ENCODE data around the gene RANBP3L.

DNA sequence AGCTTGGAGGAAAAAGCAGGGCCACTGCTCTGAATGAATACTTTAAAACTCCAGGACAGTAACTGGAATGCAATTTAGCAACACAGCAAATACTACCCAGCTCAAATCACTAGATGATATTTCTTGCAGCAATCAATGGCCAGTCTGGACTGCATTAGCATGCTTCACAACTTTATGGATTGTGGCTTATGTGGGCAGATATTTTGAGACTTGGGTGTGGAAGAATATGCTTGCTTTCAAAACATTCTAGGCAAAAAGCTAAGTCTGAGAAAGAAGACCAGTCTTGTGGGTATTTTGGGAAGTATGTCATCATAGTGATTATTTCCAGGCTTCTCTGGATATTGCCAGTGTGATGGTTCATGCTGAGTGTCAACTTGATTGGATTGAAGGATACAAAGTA is 3.1 kb downstream of the RANBP3L start:
- TF ChIP-seq POLR2A (IDR thresholded peaks at IDR 0.05; ENCODE audit: low read depth) (no peak), POLR2AphosphoS5 (IDR thresholded peaks at IDR 0.05) (no peak)
- TF ChIP-seq, protein P1, sequence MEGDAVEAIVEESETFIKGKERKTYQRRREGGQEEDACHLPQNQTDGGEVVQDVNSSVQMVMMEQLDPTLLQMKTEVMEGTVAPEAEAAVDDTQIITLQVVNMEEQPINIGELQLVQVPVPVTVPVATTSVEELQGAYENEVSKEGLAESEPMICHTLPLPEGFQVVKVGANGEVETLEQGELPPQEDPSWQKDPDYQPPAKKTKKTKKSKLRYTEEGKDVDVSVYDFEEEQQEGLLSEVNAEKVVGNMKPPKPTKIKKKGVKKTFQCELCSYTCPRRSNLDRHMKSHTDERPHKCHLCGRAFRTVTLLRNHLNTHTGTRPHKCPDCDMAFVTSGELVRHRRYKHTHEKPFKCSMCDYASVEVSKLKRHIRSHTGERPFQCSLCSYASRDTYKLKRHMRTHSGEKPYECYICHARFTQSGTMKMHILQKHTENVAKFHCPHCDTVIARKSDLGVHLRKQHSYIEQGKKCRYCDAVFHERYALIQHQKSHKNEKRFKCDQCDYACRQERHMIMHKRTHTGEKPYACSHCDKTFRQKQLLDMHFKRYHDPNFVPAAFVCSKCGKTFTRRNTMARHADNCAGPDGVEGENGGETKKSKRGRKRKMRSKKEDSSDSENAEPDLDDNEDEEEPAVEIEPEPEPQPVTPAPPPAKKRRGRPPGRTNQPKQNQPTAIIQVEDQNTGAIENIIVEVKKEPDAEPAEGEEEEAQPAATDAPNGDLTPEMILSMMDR (IDR thresholded peaks at IDR 0.05), result no peak

Measured in esophagus muscularis mucosa (tissue), 3 donors.